ENCODE data around the gene ERAP2. TPM values are rescaled to one million over a fixed set of nuclear protein-coding genes. Genes with fewer than 3 reads are reported as not detected.

Gene ERAP2
- total and polyA plus RNA-seq, 2 of the 13 experiments (the other 11 are each of a cell fraction or from before 2014, with no cell fraction given) = 12.8 to 16.6 TPM

DNA sequence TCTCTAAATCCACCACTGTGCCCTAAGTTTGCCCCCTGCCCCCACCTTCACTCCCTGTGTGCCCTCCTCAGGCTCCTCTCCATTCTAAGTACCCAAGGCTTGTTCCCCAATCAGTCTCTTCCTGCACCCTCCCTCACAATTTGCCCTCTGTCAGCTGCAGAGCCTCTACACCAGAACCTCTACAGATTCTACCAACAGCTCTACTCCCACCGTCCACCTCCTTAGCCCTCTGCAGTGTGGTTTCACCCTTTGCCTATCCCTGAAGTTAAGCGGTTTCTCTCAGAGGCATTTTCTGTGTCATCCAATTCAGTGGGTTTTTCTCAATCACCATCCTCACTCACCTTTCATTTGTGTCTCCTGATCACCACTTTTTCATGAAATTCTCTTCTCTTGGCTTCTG, 13.2 kb upstream of the ERAP2 start:
- no peak for DNase-seq (ENCODE audit: low spot score)
- ChIA-PET POLR2A (no interaction called here), CTCF (ENCODE audit: low intra/inter-chr PET ratio, low total read pairs) (no interaction called here)
- no peaks in the 10 kb centered on the region for H3K36me3 ChIP-seq (replicated peaks in 1 of 2; ENCODE audit: control insufficient read depth in 1 of 2, insufficient read depth in 2 of 2, low read length in 2 of 2)
- no peak for TF ChIP-seq TCF7L2 (IDR thresholded peaks at IDR 0.05; ENCODE audit: low read depth, low read length)
- no peak for TF ChIP-seq ZBTB21 (CRISPR knock-in tag; IDR thresholded peaks at IDR 0.05)
- TF ChIP-seq POGZ (CRISPR knock-in tag; IDR thresholded peaks at IDR 0.05) = no peak
- TF ChIP-seq ZNF33B (CRISPR knock-in tag; IDR thresholded peaks at IDR 0.05) = no peak
- TF ChIP-seq, protein P1, sequence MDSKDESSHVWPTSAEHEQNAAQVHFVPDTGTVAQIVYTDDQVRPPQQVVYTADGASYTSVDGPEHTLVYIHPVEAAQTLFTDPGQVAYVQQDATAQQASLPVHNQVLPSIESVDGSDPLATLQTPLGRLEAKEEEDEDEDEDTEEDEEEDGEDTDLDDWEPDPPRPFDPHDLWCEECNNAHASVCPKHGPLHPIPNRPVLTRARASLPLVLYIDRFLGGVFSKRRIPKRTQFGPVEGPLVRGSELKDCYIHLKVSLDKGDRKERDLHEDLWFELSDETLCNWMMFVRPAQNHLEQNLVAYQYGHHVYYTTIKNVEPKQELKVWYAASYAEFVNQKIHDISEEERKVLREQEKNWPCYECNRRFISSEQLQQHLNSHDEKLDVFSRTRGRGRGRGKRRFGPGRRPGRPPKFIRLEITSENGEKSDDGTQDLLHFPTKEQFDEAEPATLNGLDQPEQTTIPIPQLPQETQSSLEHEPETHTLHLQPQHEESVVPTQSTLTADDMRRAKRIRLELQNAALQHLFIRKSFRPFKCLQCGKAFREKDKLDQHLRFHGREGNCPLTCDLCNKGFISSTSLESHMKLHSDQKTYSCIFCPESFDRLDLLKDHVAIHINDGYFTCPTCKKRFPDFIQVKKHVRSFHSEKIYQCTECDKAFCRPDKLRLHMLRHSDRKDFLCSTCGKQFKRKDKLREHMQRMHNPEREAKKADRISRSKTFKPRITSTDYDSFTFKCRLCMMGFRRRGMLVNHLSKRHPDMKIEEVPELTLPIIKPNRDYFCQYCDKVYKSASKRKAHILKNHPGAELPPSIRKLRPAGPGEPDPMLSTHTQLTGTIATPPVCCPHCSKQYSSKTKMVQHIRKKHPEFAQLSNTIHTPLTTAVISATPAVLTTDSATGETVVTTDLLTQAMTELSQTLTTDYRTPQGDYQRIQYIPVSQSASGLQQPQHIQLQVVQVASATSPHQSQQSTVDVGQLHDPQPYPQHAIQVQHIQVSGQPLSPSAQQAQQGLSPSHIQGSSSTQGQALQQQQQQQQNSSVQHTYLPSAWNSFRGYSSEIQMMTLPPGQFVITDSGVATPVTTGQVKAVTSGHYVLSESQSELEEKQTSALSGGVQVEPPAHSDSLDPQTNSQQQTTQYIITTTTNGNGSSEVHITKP (CRISPR knock-in tag; IDR thresholded peaks at IDR 0.05; ENCODE audit: low read depth) = no peak
- TF ChIP-seq, protein P2, sequence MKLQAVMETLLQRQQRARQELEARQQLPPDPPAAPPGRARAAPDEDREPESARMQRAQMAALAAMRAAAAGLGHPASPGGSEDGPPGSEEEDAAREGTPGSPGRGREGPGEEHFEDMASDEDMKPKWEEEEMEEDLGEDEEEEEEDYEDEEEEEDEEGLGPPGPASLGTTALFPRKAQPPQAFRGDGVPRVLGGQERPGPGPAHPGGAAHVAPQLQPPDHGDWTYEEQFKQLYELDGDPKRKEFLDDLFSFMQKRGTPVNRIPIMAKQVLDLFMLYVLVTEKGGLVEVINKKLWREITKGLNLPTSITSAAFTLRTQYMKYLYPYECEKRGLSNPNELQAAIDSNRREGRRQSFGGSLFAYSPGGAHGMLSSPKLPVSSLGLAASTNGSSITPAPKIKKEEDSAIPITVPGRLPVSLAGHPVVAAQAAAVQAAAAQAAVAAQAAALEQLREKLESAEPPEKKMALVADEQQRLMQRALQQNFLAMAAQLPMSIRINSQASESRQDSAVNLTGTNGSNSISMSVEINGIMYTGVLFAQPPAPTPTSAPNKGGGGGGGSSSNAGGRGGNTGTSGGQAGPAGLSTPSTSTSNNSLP (IDR thresholded peaks at IDR 0.05; ENCODE audit: low read depth, low read length) = no peak
- no peak for TF ChIP-seq ZNF530 (CRISPR knock-in tag; IDR thresholded peaks at IDR 0.05; ENCODE audit: low read depth)
- TF ChIP-seq, protein P3, sequence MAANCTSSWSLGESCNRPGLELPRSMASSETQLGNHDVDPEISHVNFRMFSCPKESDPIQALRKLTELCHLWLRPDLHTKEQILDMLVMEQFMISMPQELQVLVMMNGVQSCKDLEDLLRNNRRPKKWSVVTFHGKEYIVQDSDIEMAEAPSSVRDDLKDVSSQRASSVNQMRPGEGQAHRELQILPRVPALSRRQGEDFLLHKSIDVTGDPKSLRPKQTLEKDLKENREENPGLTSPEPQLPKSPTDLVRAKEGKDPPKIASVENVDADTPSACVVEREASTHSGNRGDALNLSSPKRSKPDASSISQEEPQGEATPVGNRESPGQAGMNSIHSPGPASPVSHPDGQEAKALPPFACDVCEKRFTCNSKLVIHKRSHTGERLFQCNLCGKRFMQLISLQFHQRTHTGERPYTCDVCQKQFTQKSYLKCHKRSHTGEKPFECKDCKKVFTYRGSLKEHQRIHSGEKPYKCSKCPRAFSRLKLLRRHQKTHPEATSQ (CRISPR knock-in tag; IDR thresholded peaks at IDR 0.05; ENCODE audit: borderline replicate concordance) = no peak
- H3K79me2 ChIP-seq (ENCODE audit: insufficient read depth, low read length) = no peaks in the 10 kb centered on the region
- ATAC-seq = no peak
- no peak overlapping the region for H2AFZ ChIP-seq (ENCODE audit: low read length)
- FAIRE-seq = no peak
- H3K4me2 ChIP-seq (ENCODE audit: low read depth, low read length) = no peak overlapping the region
- in situ Hi-C loops (cut with HindIII; ENCODE audit: extremely low pct_ligation_motif_present, low pct_unique_long_range_greater_than_20kb) = no loop called here
- no peaks in the 10 kb centered on the region; a peak in 1 of 5 replicates for H3K27me3 ChIP-seq (ENCODE audit: control insufficient read depth in 1 of 2, insufficient read depth in 2 of 2, low read length in 2 of 2)
- intact Hi-C loops (cut with micrococcal nuclease; ENCODE audit: unreplicated experiment) = no loop called here
- H3K9ac ChIP-seq (ENCODE audit: insufficient read depth, low read depth, low read length) = no peak overlapping the region
- WGBS (ENCODE audit: low lambda C conversion rate) = 53% methylated on average over 2 of the region's 2 CpGs
- H3K4me1 ChIP-seq (ENCODE audit: insufficient read depth, low read length) = peaks cover 36% of the 10 kb centered on the region
- no peaks in the 10 kb centered on the region for H3K9me3 ChIP-seq (ENCODE audit: low read length)
- H3K4me3 ChIP-seq (replicated peaks in 1 of 3; ENCODE audit: insufficient read depth in 1 of 3, low read depth in 2 of 3, low read length in 3 of 3) = no peak overlapping the region
- no peaks in the 10 kb centered on the region for H4K20me1 ChIP-seq (ENCODE audit: insufficient read depth, low read length)
- no TSS peak for BruUV-seq (replicated peaks)
- H3K27ac ChIP-seq (ENCODE audit: extremely low read length, insufficient read depth, low read length) = no peak overlapping the region

Measured in HepG2 (cell line).